ENCODE measurements around the gene TRIM17.

TRIM17 gene

GRCh38 chr1:228446852-228447251 lies 30.2 kb upstream of the TRIM17 start:
- Histone ChIP-seq H3K36me3 (ENCODE audit: control insufficient read depth in 1 of 2, insufficient read depth in 2 of 2, low read depth in 1 of 2, low read length in 2 of 2) (no peaks in the 10 kb centered on the region), H2BK120ac (ENCODE audit: low read depth, low read length) (no peak overlapping the region), H3K14ac (ENCODE audit: low read length in 2 of 2) (no peak overlapping the region), H3K79me1 (replicated peaks; ENCODE audit: low read length, poor library complexity, severe bottlenecking) (no peaks in the 10 kb centered on the region), H3K4me2 (ENCODE audit: low read length, poor library complexity, severe bottlenecking) (no peak overlapping the region), H3K4me1 (ENCODE audit: control insufficient read depth, insufficient read depth, low read depth, low read length) (peaks cover 9% of the 10 kb centered on the region), H2AK5ac (ENCODE audit: low read length, severe bottlenecking) (no peak overlapping the region), H3K4ac (ENCODE audit: low read depth in 1 of 2, low read length in 2 of 2) (no peak overlapping the region), H2BK12ac (ENCODE audit: low read length in 2 of 2) (peak overlapping the region in 1 of 2 experiments; percentile 10), H3K18ac (ENCODE audit: low read depth in 1 of 2, low read length in 2 of 2) (no peak overlapping the region), H3K27me3 (ENCODE audit: control insufficient read depth in 1 of 2, insufficient read depth in 1 of 2, low read length in 2 of 2) (peaks cover 37 to 38% of the 10 kb centered on the region in 2 experiments), H2AFZ (ENCODE audit: low read depth, low read length) (no peak overlapping the region), H4K91ac (ENCODE audit: low read length) (no peak overlapping the region), H3K9ac (ENCODE audit: low read length) (no peak overlapping the region), H3K27ac (ENCODE audit: low read length, poor library complexity, severe bottlenecking) (no peak overlapping the region), H2BK15ac (ENCODE audit: low read depth, poor library complexity, severe bottlenecking) (no peak overlapping the region), H2BK5ac (ENCODE audit: low read depth, low read length, poor library complexity, severe bottlenecking) (no peak overlapping the region), H3K23ac (ENCODE audit: low read length in 2 of 2) (no peak overlapping the region), H3K9me3 (ENCODE audit: control insufficient read depth, low read length) (no peaks in the 10 kb centered on the region), H3K4me3 (ENCODE audit: insufficient read depth in 1 of 2, low read depth in 1 of 2, low read length in 2 of 2) (no peak overlapping the region), H4K8ac (ENCODE audit: low read length) (no peak overlapping the region)
- no peak for DNase-seq
- WGBS = 50% methylated on average over 15 of the region's 15 CpGs

- 4% methylated on average over 49 of the region's 51 CpGs for WGBS
Measured at GRCh38 chr1:228445843-228446650, 29.4 kb upstream of the TRIM17 start.

GRCh38 chr1:228445490-228445842 lies 28.8 kb upstream of the TRIM17 start:
- Histone ChIP-seq H3K4me3 (ENCODE audit: insufficient read depth in 1 of 2, low read depth in 1 of 2, low read length in 2 of 2) (peak overlapping the region in 1 of 2 experiments; percentile 76), H2BK15ac (ENCODE audit: low read depth, poor library complexity, severe bottlenecking) (no peak overlapping the region), H2BK5ac (ENCODE audit: low read depth, low read length, poor library complexity, severe bottlenecking) (no peak overlapping the region), H3K23ac (ENCODE audit: low read length in 2 of 2) (no peak overlapping the region), H3K4ac (ENCODE audit: low read depth in 1 of 2, low read length in 2 of 2) (no peak overlapping the region), H4K91ac (ENCODE audit: low read length) (no peak overlapping the region), H2BK120ac (ENCODE audit: low read depth, low read length) (peak overlapping the region; percentile 11), H3K36me3 (ENCODE audit: control insufficient read depth in 1 of 2, insufficient read depth in 2 of 2, low read depth in 1 of 2, low read length in 2 of 2) (no peaks in the 10 kb centered on the region), H2AK5ac (ENCODE audit: low read length, severe bottlenecking) (no peak overlapping the region), H3K9me3 (ENCODE audit: control insufficient read depth, low read length) (no peaks in the 10 kb centered on the region), H3K14ac (ENCODE audit: low read length in 2 of 2) (no peak overlapping the region), H2BK12ac (ENCODE audit: low read length in 2 of 2) (no peak overlapping the region), H3K79me1 (replicated peaks; ENCODE audit: low read length, poor library complexity, severe bottlenecking) (no peaks in the 10 kb centered on the region), H3K4me2 (ENCODE audit: low read length, poor library complexity, severe bottlenecking) (peak overlapping the region; percentile 87), H4K8ac (ENCODE audit: low read length) (no peak overlapping the region), H3K27me3 (ENCODE audit: control insufficient read depth in 1 of 2, insufficient read depth in 1 of 2, low read length in 2 of 2) (peaks cover 50 to 52% of the 10 kb centered on the region in 2 experiments), H3K18ac (ENCODE audit: low read depth in 1 of 2, low read length in 2 of 2) (peak overlapping the region; percentile 16 to 46), H3K4me1 (ENCODE audit: control insufficient read depth, insufficient read depth, low read depth, low read length) (peaks cover 9% of the 10 kb centered on the region), H2AFZ (ENCODE audit: low read depth, low read length) (peak overlapping the region; percentile 68), H3K27ac (ENCODE audit: low read length, poor library complexity, severe bottlenecking) (no peak overlapping the region), H3K9ac (ENCODE audit: low read length) (peak overlapping the region; percentile 74)
- 5% methylated on average over 16 of the region's 16 CpGs for whole genome bisulfite sequencing
- DNase-seq = no peak

More at GRCh38 chr1:228445843-228446650, 29.4 kb upstream of the TRIM17 start:
- Histone ChIP-seq H4K8ac (ENCODE audit: low read length) (peak overlapping the region; percentile 58), H3K4me1 (ENCODE audit: control insufficient read depth, insufficient read depth, low read depth, low read length) (peaks cover 9% of the 10 kb centered on the region), H2AFZ (ENCODE audit: low read depth, low read length) (peak overlapping the region; percentile 68), H3K23ac (ENCODE audit: low read length in 2 of 2) (peak overlapping the region in 1 of 2 experiments; percentile 16), H3K14ac (ENCODE audit: low read length in 2 of 2) (peak overlapping the region in 1 of 2 experiments; percentile 2), H3K9ac (ENCODE audit: low read length) (peak overlapping the region; percentile 74), H2BK120ac (ENCODE audit: low read depth, low read length) (peak overlapping the region; percentile 11), H2AK5ac (ENCODE audit: low read length, severe bottlenecking) (no peak overlapping the region), H3K4me2 (ENCODE audit: low read length, poor library complexity, severe bottlenecking) (peak overlapping the region; percentile 87), H3K79me1 (replicated peaks; ENCODE audit: low read length, poor library complexity, severe bottlenecking) (no peaks in the 10 kb centered on the region), H3K9me3 (ENCODE audit: control insufficient read depth, low read length) (no peaks in the 10 kb centered on the region), H2BK5ac (ENCODE audit: low read depth, low read length, poor library complexity, severe bottlenecking) (no peak overlapping the region), H3K27me3 (ENCODE audit: control insufficient read depth in 1 of 2, insufficient read depth in 1 of 2, low read length in 2 of 2) (peaks cover 45 to 47% of the 10 kb centered on the region in 2 experiments), H3K18ac (ENCODE audit: low read depth in 1 of 2, low read length in 2 of 2) (peak overlapping the region; percentile 60 to 95), H4K91ac (ENCODE audit: low read length) (peak overlapping the region; percentile 75), H3K27ac (ENCODE audit: low read length, poor library complexity, severe bottlenecking) (no peak overlapping the region), H3K4me3 (ENCODE audit: insufficient read depth in 1 of 2, low read depth in 1 of 2, low read length in 2 of 2) (peak overlapping the region; percentile 43 to 76), H3K36me3 (ENCODE audit: control insufficient read depth in 1 of 2, insufficient read depth in 2 of 2, low read depth in 1 of 2, low read length in 2 of 2) (no peaks in the 10 kb centered on the region), H2BK12ac (ENCODE audit: low read length in 2 of 2) (peak overlapping the region in 1 of 2 experiments; percentile 10), H2BK15ac (ENCODE audit: low read depth, poor library complexity, severe bottlenecking) (no peak overlapping the region), H3K4ac (ENCODE audit: low read depth in 1 of 2, low read length in 2 of 2) (no peak overlapping the region)
- peak; percentile 90 for DNase-seq

- Histone ChIP-seq H2BK12ac (ENCODE audit: low read length in 2 of 2) (no peak overlapping the region), H3K4me3 (ENCODE audit: insufficient read depth in 1 of 2, low read depth in 1 of 2, low read length in 2 of 2) (no peak overlapping the region), H3K23ac (ENCODE audit: low read length in 2 of 2) (no peak overlapping the region)
Measured at GRCh38 chr1:228443395-228443794, 26.7 kb upstream of the TRIM17 start.

More at GRCh38 chr1:228443395-228443794, 26.7 kb upstream of the TRIM17 start:
- no peak overlapping the region for H3K14ac ChIP-seq (ENCODE audit: low read length in 2 of 2)
- no peak overlapping the region for H2BK5ac ChIP-seq (ENCODE audit: low read depth, low read length, poor library complexity, severe bottlenecking)
- no peak for DNase-seq
- no peak overlapping the region for H3K4ac ChIP-seq (ENCODE audit: low read depth in 1 of 2, low read length in 2 of 2)
- no peak overlapping the region for H3K4me2 ChIP-seq (ENCODE audit: low read length, poor library complexity, severe bottlenecking)
- no peak overlapping the region for H2BK15ac ChIP-seq (ENCODE audit: low read depth, poor library complexity, severe bottlenecking)
- H4K91ac ChIP-seq (ENCODE audit: low read length) = no peak overlapping the region
- H3K36me3 ChIP-seq (ENCODE audit: control insufficient read depth in 1 of 2, insufficient read depth in 2 of 2, low read depth in 1 of 2, low read length in 2 of 2) = no peaks in the 10 kb centered on the region
- no peak overlapping the region for H2BK120ac ChIP-seq (ENCODE audit: low read depth, low read length)
- no peak overlapping the region for H4K8ac ChIP-seq (ENCODE audit: low read length)
- no peak overlapping the region for H2AK5ac ChIP-seq (ENCODE audit: low read length, severe bottlenecking)
- no peak overlapping the region for H3K27ac ChIP-seq (ENCODE audit: low read length, poor library complexity, severe bottlenecking)
- no peaks in the 10 kb centered on the region for H3K79me1 ChIP-seq (replicated peaks; ENCODE audit: low read length, poor library complexity, severe bottlenecking)
- H3K18ac ChIP-seq (ENCODE audit: low read depth in 1 of 2, low read length in 2 of 2) = no peak overlapping the region
- H2AFZ ChIP-seq (ENCODE audit: low read depth, low read length) = no peak overlapping the region
- no peak overlapping the region for H3K9ac ChIP-seq (ENCODE audit: low read length)
- H3K27me3 ChIP-seq (ENCODE audit: control insufficient read depth in 1 of 2, insufficient read depth in 1 of 2, low read length in 2 of 2) = peaks cover 66 to 69% of the 10 kb centered on the region in 2 experiments
- no peaks in the 10 kb centered on the region for H3K9me3 ChIP-seq (ENCODE audit: control insufficient read depth, low read length)
- H3K4me1 ChIP-seq (ENCODE audit: control insufficient read depth, insufficient read depth, low read depth, low read length) = peaks cover 9% of the 10 kb centered on the region

Data from mesenchymal stem cell (in vitro differentiated cells and primary cell).